Thoracic aorta (tissue), 2 donors: ENCODE results near the gene BACH1. TPM values are rescaled to one million over a fixed set of nuclear protein-coding genes. Genes with fewer than 3 reads are reported as not detected.
A peak's percentile ranks its signal among the peaks of the same experiment; 100 is the strongest.
"Not testable (repeated sequence)": the region's sequence is repeated elsewhere in the genome, so short reads cannot be mapped to it uniquely, and the experiment has no call there.

Experiments
- ATAC-seq: fragments of 150-250 bp; one replicate; pipeline ENCODE4 v1.8.0; 2017; ENCODE audit warnings: low read depth; ENCODE audit not compliant: insufficient number of reproducible peaks, low FRiP score
- DNase-seq: peaks from one replicate; pipeline ENCODE4 v3.0.0-alpha.2; 2020; ENCODE audit warnings: low spot score
- H3K27ac ChIP-seq, 2 donors: fragments of 200-600 bp; sonication (generic); 1 replicate in 1 of 2; 2 replicates in 1 of 2; pipeline ENCODE4 v1.5.1; 2016; ENCODE audit warnings: mild to moderate bottlenecking in 2 of 2, moderate library complexity in 2 of 2
- H3K27me3 ChIP-seq: fragments of 200-600 bp; sonication (generic); replicated peaks from 2 replicates; pipeline ENCODE4 v1.6.0; 2016; ENCODE audit warnings: mild to moderate bottlenecking; ENCODE audit not compliant: insufficient read depth
- H3K36me3 ChIP-seq: fragments of 200-600 bp; sonication (generic); one replicate; pipeline ENCODE4 v1.5.1; 2016
- H3K4me1 ChIP-seq, 2 donors: fragments of 200-600 bp; sonication (generic); 1 replicate in 1 of 2; 2 replicates in 1 of 2; pipeline versions ENCODE4 v1.5.1 to v1.6.0; 2016; ENCODE audit warnings: low read depth in 2 of 2, mild to moderate bottlenecking in 1 of 2; ENCODE audit not compliant: control insufficient read depth in 1 of 2
- H3K4me3 ChIP-seq: fragments of 200-600 bp; sonication (generic); 2 replicates; pipeline ENCODE4 v1.5.1; 2016; ENCODE audit warnings: mild to moderate bottlenecking
- H3K9me3 ChIP-seq: fragments of 200-600 bp; sonication (generic); 2 replicates; pipeline ENCODE4 v1.5.1; 2016
- CTCF ChIP-seq: fragments of 200-600 bp; sonication (generic); IDR thresholded peaks from one replicate; pipeline ENCODE4 v1.5.1; 2019; ENCODE audit warnings: antibody characterized with exemption
- total RNA-seq, 2 donors: library from RNA; depleted of rRNA; stranded (reverse); fragments of >200 nt; gene quantifications; one replicate each; pipeline versions ENCODE4 v1.1.0 to v1.2.3, GENCODE V29; 2016

Gene BACH1
- total RNA-seq, result 10 to 100 TPM; 47.0 to 93.0 TPM

GRCh38 chr21:29298348-29299045 is at the start of gene BACH1:
Gene BACH1, plus strand, starts transcription at chr21:29298922. Its CDS starts 22,359 bp downstream, at chr21:29321281.
- Histone ChIP-seq H3K4me1 (peaks cover 25 to 35% of the 10 kb centered on the region in 2 donors), H3K27ac (peak within 1 kb of the TSS; percentile 85), H3K9me3 (no peaks in the 10 kb centered on the region), H3K36me3 (no peaks in the 10 kb centered on the region), H3K27me3 (no peaks in the 10 kb centered on the region), H3K4me3 (peak within 1 kb of the TSS; percentile 75)
- ATAC-seq (peak; percentile 89), DNase-seq (peak; percentile 58)
- peak; percentile 28 for TF ChIP-seq CTCF

- DNase-seq, H3K9me3 ChIP-seq, H3K4me1 ChIP-seq, H3K27ac ChIP-seq, H3K36me3 ChIP-seq, H3K27me3 ChIP-seq, ATAC-seq, H3K4me3 ChIP-seq: not testable (repeated sequence)
Measured at GRCh38 chr21:29249289-29249688, 49.4 kb upstream of the BACH1 start.

GRCh38 chr21:29250636-29251035 is 48.1 kb upstream of the BACH1 start:
- no peak overlapping the region for H3K4me3 ChIP-seq
- no peak for TF ChIP-seq CTCF
- H3K27me3 ChIP-seq, result no peaks in the 10 kb centered on the region
- ATAC-seq, result no peak
- no peak overlapping the region for H3K27ac ChIP-seq
- no peak for DNase-seq
- no peaks in the 10 kb centered on the region for H3K36me3 ChIP-seq
- H3K9me3 ChIP-seq, result peaks cover 10% of the 10 kb centered on the region
- no peaks in the 10 kb centered on the region for H3K4me1 ChIP-seq

- H3K27ac ChIP-seq, H3K4me1 ChIP-seq, DNase-seq, H3K9me3 ChIP-seq, H3K36me3 ChIP-seq, H3K4me3 ChIP-seq, H3K27me3 ChIP-seq, ATAC-seq: not testable (repeated sequence)
Measured at GRCh38 chr21:29253861-29254260, 44.9 kb upstream of the BACH1 start.

- DNase-seq, result no peak
- Histone ChIP-seq H3K36me3 (no peaks in the 10 kb centered on the region), H3K27me3 (no peaks in the 10 kb centered on the region), H3K4me1 (no peaks in the 10 kb centered on the region), H3K4me3 (no peak overlapping the region), H3K27ac (no peak overlapping the region), H3K9me3 (peaks cover 10% of the 10 kb centered on the region)
- ATAC-seq, result no peak
- no peak for TF ChIP-seq CTCF
Measured at GRCh38 chr21:29254550-29254949, 44.2 kb upstream of the BACH1 start.

GRCh38 chr21:29256126-29256910 is 42.4 kb upstream of the BACH1 start:
- no peak for DNase-seq
- Histone ChIP-seq H3K9me3 (peaks cover 10% of the 10 kb centered on the region), H3K27me3 (no peaks in the 10 kb centered on the region), H3K36me3 (no peaks in the 10 kb centered on the region), H3K27ac (no peak overlapping the region), H3K4me3 (no peak overlapping the region), H3K4me1 (no peaks in the 10 kb centered on the region)
- no peak for TF ChIP-seq CTCF
- ATAC-seq, result no peak
